ENCODE data around the gene CEP89.
"Not testable (repeated sequence)": the region's sequence is repeated elsewhere in the genome, so short reads cannot be mapped to it uniquely, and the experiment has no call there.

The CEP89 gene

GRCh38 chr19:32832094-32832493 is 139.7 kb downstream of the CEP89 start:
- H3K4me3 ChIP-seq (ENCODE audit: low read depth in 1 of 2, low read length in 2 of 2); H3K9me3 ChIP-seq (ENCODE audit: control insufficient read depth in 1 of 2, low read length in 2 of 2); H3K27ac ChIP-seq (ENCODE audit: low read length); H3K27me3 ChIP-seq (ENCODE audit: low read depth, low read length); H3K4me1 ChIP-seq (ENCODE audit: control insufficient read depth in 1 of 2, insufficient read depth in 2 of 2, low read length in 2 of 2); H3K36me3 ChIP-seq (ENCODE audit: control insufficient read depth in 1 of 2, insufficient read depth in 2 of 2, low read length in 2 of 2): not testable (repeated sequence)

- no peak overlapping the region for H3K4me3 ChIP-seq (ENCODE audit: low read depth in 1 of 2, low read length in 2 of 2)
- H3K27ac ChIP-seq (ENCODE audit: low read length) = no peak overlapping the region
- H3K27me3 ChIP-seq (ENCODE audit: low read depth, low read length) = no peaks in the 10 kb centered on the region
These were observed 140.1 kb downstream of the CEP89 start for GRCh38 chr19:32831611-32832010.

GRCh38 chr19:32830231-32831014 is 141.3 kb downstream of the CEP89 start:
- H3K36me3 ChIP-seq (ENCODE audit: control insufficient read depth in 1 of 2, insufficient read depth in 2 of 2, low read length in 2 of 2) = peaks cover 4 to 5% of the 10 kb centered on the region in 2 donors
- no peaks in the 10 kb centered on the region for H3K9me3 ChIP-seq (ENCODE audit: control insufficient read depth in 1 of 2, low read length in 2 of 2)
- no peaks in the 10 kb centered on the region for H3K4me1 ChIP-seq (ENCODE audit: control insufficient read depth in 1 of 2, insufficient read depth in 2 of 2, low read length in 2 of 2)
- no peak overlapping the region for H3K4me3 ChIP-seq (ENCODE audit: low read depth in 1 of 2, low read length in 2 of 2)
- H3K27ac ChIP-seq (ENCODE audit: low read length) = no peak overlapping the region
- no peaks in the 10 kb centered on the region for H3K27me3 ChIP-seq (ENCODE audit: low read depth, low read length)

More at GRCh38 chr19:32831611-32832010, 140.1 kb downstream of the CEP89 start:
- Histone ChIP-seq H3K36me3 (ENCODE audit: control insufficient read depth in 1 of 2, insufficient read depth in 2 of 2, low read length in 2 of 2) (peaks cover 4 to 5% of the 10 kb centered on the region in 2 donors), H3K9me3 (ENCODE audit: control insufficient read depth in 1 of 2, low read length in 2 of 2) (no peaks in the 10 kb centered on the region), H3K4me1 (ENCODE audit: control insufficient read depth in 1 of 2, insufficient read depth in 2 of 2, low read length in 2 of 2) (no peaks in the 10 kb centered on the region)

- H3K4me1 ChIP-seq (ENCODE audit: control insufficient read depth in 1 of 2, insufficient read depth in 2 of 2, low read length in 2 of 2) = no peaks in the 10 kb centered on the region
- H3K4me3 ChIP-seq (ENCODE audit: low read depth in 1 of 2, low read length in 2 of 2) = no peak overlapping the region
- H3K36me3 ChIP-seq (ENCODE audit: control insufficient read depth in 1 of 2, insufficient read depth in 2 of 2, low read length in 2 of 2) = peaks cover 4 to 5% of the 10 kb centered on the region in 2 donors
- no peaks in the 10 kb centered on the region for H3K27me3 ChIP-seq (ENCODE audit: low read depth, low read length)
- no peaks in the 10 kb centered on the region for H3K9me3 ChIP-seq (ENCODE audit: control insufficient read depth in 1 of 2, low read length in 2 of 2)
- H3K27ac ChIP-seq (ENCODE audit: low read length) = no peak overlapping the region
These were observed 142.3 kb downstream of the CEP89 start for GRCh38 chr19:32829345-32829896.

GRCh38 chr19:32828643-32829344 is 143.0 kb downstream of the CEP89 start:
- no peaks in the 10 kb centered on the region for H3K27me3 ChIP-seq (ENCODE audit: low read depth, low read length)
- peaks cover 4 to 5% of the 10 kb centered on the region in 2 donors for H3K36me3 ChIP-seq (ENCODE audit: control insufficient read depth in 1 of 2, insufficient read depth in 2 of 2, low read length in 2 of 2)
- H3K9me3 ChIP-seq (ENCODE audit: control insufficient read depth in 1 of 2, low read length in 2 of 2) = no peaks in the 10 kb centered on the region
- no peaks in the 10 kb centered on the region for H3K4me1 ChIP-seq (ENCODE audit: control insufficient read depth in 1 of 2, insufficient read depth in 2 of 2, low read length in 2 of 2)
- no peak overlapping the region for H3K4me3 ChIP-seq (ENCODE audit: low read depth in 1 of 2, low read length in 2 of 2)
- no peak overlapping the region for H3K27ac ChIP-seq (ENCODE audit: low read length)

- Histone ChIP-seq H3K36me3 (ENCODE audit: control insufficient read depth in 1 of 2, insufficient read depth in 2 of 2, low read length in 2 of 2) (peaks cover 4 to 5% of the 10 kb centered on the region in 2 donors), H3K4me1 (ENCODE audit: control insufficient read depth in 1 of 2, insufficient read depth in 2 of 2, low read length in 2 of 2) (no peaks in the 10 kb centered on the region), H3K9me3 (ENCODE audit: control insufficient read depth in 1 of 2, low read length in 2 of 2) (no peaks in the 10 kb centered on the region), H3K27ac (ENCODE audit: low read length) (no peak overlapping the region), H3K27me3 (ENCODE audit: low read depth, low read length) (peaks cover 1% of the 10 kb centered on the region), H3K4me3 (ENCODE audit: low read depth in 1 of 2, low read length in 2 of 2) (no peak overlapping the region)
These were observed 143.6 kb downstream of the CEP89 start for GRCh38 chr19:32828139-32828538.
